Lower leg skin (tissue), 3 donors: ENCODE data around the gene GNB1L.

Source experiments
- POLR2A ChIP-seq, 2 donors: fragments of 450-650 bp; IDR thresholded peaks; one replicate each; pipeline ENCODE4 v1.6.1; 2016 to 2017; ENCODE audit warnings: antibody characterized with exemption in 2 of 2, mild to moderate bottlenecking in 1 of 2, moderate library complexity in 1 of 2
- TF ChIP-seq, protein P1 (sequence below), 3 donors: fragments of 450-650 bp; IDR thresholded peaks; one replicate each; pipeline ENCODE4 v1.5.1; 2016; ENCODE audit warnings: antibody characterized with exemption in 3 of 3, mild to moderate bottlenecking in 3 of 3, moderate library complexity in 2 of 3

DNA sequence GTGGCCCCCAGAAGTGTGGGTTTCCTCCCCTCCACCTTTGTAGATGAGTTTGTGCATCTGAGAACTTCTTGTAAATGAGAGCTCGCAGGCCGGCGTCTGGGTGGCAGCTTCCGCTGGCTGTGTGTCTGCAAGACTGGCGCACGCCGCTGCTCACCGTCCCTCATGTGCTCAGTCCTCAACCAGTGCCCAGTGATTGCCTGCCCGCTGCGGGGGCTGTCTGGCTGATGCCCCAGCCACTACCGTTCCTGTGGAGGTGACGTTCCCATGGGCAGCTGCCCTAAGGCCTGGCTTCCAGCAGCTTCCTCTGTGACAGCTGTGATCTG lies 85.3 kb downstream of the GNB1L start:
- TF ChIP-seq, protein P1, sequence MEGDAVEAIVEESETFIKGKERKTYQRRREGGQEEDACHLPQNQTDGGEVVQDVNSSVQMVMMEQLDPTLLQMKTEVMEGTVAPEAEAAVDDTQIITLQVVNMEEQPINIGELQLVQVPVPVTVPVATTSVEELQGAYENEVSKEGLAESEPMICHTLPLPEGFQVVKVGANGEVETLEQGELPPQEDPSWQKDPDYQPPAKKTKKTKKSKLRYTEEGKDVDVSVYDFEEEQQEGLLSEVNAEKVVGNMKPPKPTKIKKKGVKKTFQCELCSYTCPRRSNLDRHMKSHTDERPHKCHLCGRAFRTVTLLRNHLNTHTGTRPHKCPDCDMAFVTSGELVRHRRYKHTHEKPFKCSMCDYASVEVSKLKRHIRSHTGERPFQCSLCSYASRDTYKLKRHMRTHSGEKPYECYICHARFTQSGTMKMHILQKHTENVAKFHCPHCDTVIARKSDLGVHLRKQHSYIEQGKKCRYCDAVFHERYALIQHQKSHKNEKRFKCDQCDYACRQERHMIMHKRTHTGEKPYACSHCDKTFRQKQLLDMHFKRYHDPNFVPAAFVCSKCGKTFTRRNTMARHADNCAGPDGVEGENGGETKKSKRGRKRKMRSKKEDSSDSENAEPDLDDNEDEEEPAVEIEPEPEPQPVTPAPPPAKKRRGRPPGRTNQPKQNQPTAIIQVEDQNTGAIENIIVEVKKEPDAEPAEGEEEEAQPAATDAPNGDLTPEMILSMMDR (IDR thresholded peaks at IDR 0.05), result no peak
- TF ChIP-seq POLR2A (IDR thresholded peaks at IDR 0.05), result no peak
